Mesendoderm (in vitro differentiated cells): ENCODE results near the gene PROSER2.
A peak's percentile ranks its signal among the peaks of the same experiment; 100 is the strongest.

Source experiments
- DNase-seq: peaks from one replicate; pipeline ENCODE4 v3.0.0; 2013
- H2AK5ac ChIP-seq: 2 replicates; pipeline ENCODE4 v1.6.1; 2013; ENCODE audit warnings: low read length, inconsistent platforms
- H2BK120ac ChIP-seq: 2 replicates; pipeline ENCODE4 v1.6.1; 2013; ENCODE audit warnings: low read depth, mild to moderate bottlenecking, low read length, moderate library complexity, mixed read lengths
- H2BK15ac ChIP-seq: replicated peaks from 2 replicates; pipeline ENCODE4 v1.6.1; 2013; ENCODE audit warnings: low read depth, mild to moderate bottlenecking, moderate library complexity
- H2BK5ac ChIP-seq: 2 replicates; pipeline ENCODE4 v1.6.1; 2013; ENCODE audit warnings: low read length, inconsistent platforms
- H3K18ac ChIP-seq: 2 replicates; pipeline ENCODE4 v1.6.1; 2013; ENCODE audit warnings: mild to moderate bottlenecking, low read length, mixed read lengths
- H3K23ac ChIP-seq: one replicate; pipeline ENCODE4 v1.6.1; 2013; ENCODE audit warnings: low read length
- H3K27ac ChIP-seq: 2 replicates; pipeline ENCODE4 v1.5.1; 2013; ENCODE audit warnings: low read depth, mild to moderate bottlenecking, inconsistent platforms, low read length, moderate library complexity
- H3K27me3 ChIP-seq: 2 replicates; pipeline ENCODE4 v1.6.1; 2013; ENCODE audit warnings: low read length, control low read depth, mild to moderate bottlenecking, inconsistent platforms; ENCODE audit not compliant: insufficient read depth, poor library complexity
- H3K36me3 ChIP-seq: 2 replicates; pipeline ENCODE4 v1.6.1; 2013; ENCODE audit warnings: low read length, inconsistent platforms; ENCODE audit not compliant: control insufficient read depth, insufficient read depth
- H3K4ac ChIP-seq: one replicate; pipeline ENCODE4 v1.6.1; 2013; ENCODE audit warnings: low read depth, mild to moderate bottlenecking, low read length, moderate library complexity
- H3K4me1 ChIP-seq: 2 replicates; pipeline ENCODE4 v1.6.1; 2013; ENCODE audit warnings: low read depth, low read length, inconsistent platforms; ENCODE audit not compliant: control insufficient read depth
- H3K4me2 ChIP-seq: 2 replicates; pipeline ENCODE4 v1.6.1; 2013; ENCODE audit warnings: low read length
- H3K4me3 ChIP-seq: 2 replicates; pipeline ENCODE4 v1.5.1; 2013; ENCODE audit warnings: mild to moderate bottlenecking, low read length
- H3K56ac ChIP-seq: one replicate; pipeline ENCODE4 v1.6.1; 2013; ENCODE audit warnings: low read length
- H3K79me1 ChIP-seq: 2 replicates; pipeline ENCODE4 v1.6.1; 2013; ENCODE audit warnings: low read length, inconsistent platforms
- H3K79me2 ChIP-seq: 2 replicates; pipeline ENCODE4 v1.6.1; 2013; ENCODE audit warnings: mild to moderate bottlenecking, low read length; ENCODE audit not compliant: control insufficient read depth, insufficient read depth
- H3K9ac ChIP-seq: 2 replicates; pipeline ENCODE4 v1.6.1; 2013; ENCODE audit warnings: low read length, inconsistent platforms
- H4K5ac ChIP-seq: one replicate; pipeline ENCODE4 v1.6.1; 2013; ENCODE audit warnings: low read length
- H4K8ac ChIP-seq: one replicate; pipeline ENCODE4 v1.6.1; 2013; ENCODE audit warnings: low read depth, mild to moderate bottlenecking, control low read depth, low read length, moderate library complexity
- WGBS: extraction: QIAGEN DNeasy Blood & Tissue Kit; methylation state at CpG from one replicate; pipeline ENCODE4 v1.1.7; 2013; ENCODE audit warnings: low lambda C conversion rate, missing lambda C conversion rate; ENCODE audit not compliant: insufficient coverage; ENCODE audit errors: extremely low coverage; 5-methylcytosine and 5-hydroxymethylcytosine counted together

Gene PROSER2

DNA sequence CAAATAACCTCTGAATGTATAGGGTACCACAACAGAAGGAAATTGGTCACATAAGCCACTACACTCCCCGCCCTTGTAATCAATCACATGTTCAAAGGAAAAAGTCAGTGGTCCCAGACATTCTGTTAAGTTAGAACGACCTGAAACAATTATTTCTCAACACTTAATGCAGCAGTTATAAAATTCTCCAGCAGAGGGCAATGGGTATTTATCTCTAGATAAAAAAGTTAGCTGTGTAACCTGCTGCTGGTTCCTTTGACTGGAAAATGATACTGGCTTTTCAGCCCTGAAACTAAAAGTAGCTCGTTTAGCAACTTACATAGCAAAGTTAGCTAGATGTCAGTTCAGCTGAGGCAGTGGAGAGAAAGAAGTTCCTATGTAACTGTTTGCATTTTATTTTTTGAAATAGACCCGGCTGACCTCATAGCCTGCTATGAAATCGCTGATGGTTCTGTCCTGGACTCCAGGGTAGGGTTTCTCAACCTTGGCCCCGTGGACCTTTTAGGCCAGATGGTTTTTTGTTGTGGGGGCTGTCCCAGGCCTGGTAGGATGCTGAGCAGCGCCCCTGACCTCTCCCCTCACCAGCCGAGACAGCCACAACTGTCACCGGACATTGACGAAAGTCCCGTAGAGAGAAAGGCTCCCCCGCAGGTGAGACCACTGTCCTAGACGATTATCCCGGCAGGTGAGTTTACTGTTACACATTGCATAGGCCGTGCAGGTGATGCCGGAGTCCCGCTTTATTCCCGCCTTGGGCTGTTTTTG, 40.2 kb upstream of the PROSER2 start:
- Histone ChIP-seq H2BK15ac (no peak overlapping the region), H3K56ac (no peak overlapping the region), H2BK120ac (no peak overlapping the region), H3K4ac (no peak overlapping the region), H2BK5ac (no peak overlapping the region), H3K79me1 (no peaks in the 10 kb centered on the region), H3K4me2 (no peak overlapping the region), H3K23ac (no peak overlapping the region), H3K4me3 (no peak overlapping the region), H3K36me3 (no peaks in the 10 kb centered on the region), H3K27me3 (no peaks in the 10 kb centered on the region), H3K4me1 (no peaks in the 10 kb centered on the region), H3K9ac (no peak overlapping the region), H3K27ac (no peak overlapping the region), H3K79me2 (no peaks in the 10 kb centered on the region), H4K8ac (no peak overlapping the region), H3K18ac (no peak overlapping the region), H2AK5ac (no peak overlapping the region), H4K5ac (no peak overlapping the region)
- no CpG with 5 or more reads among the region's 18 CpGs for WGBS
- peak; percentile 77 for DNase-seq

- Histone ChIP-seq H3K79me1 (no peaks in the 10 kb centered on the region), H4K8ac (no peak overlapping the region), H3K56ac (peak overlapping the region; percentile 34), H3K23ac (no peak overlapping the region), H2BK5ac (no peak overlapping the region), H3K9ac (no peak overlapping the region), H3K79me2 (no peaks in the 10 kb centered on the region), H3K4ac (no peak overlapping the region), H3K36me3 (no peaks in the 10 kb centered on the region), H2BK120ac (no peak overlapping the region), H3K18ac (no peak overlapping the region), H3K4me1 (no peaks in the 10 kb centered on the region), H3K4me2 (no peak overlapping the region), H3K27me3 (no peaks in the 10 kb centered on the region), H4K5ac (no peak overlapping the region), H3K27ac (no peak overlapping the region), H2BK15ac (no peak overlapping the region), H3K4me3 (no peak overlapping the region), H2AK5ac (no peak overlapping the region)
- no CpG with 5 or more reads among the region's 7 CpGs for WGBS
- no peak for DNase-seq
Observed at GRCh38 chr10:11783558-11783865, 39.6 kb upstream of the PROSER2 start.

DNA sequence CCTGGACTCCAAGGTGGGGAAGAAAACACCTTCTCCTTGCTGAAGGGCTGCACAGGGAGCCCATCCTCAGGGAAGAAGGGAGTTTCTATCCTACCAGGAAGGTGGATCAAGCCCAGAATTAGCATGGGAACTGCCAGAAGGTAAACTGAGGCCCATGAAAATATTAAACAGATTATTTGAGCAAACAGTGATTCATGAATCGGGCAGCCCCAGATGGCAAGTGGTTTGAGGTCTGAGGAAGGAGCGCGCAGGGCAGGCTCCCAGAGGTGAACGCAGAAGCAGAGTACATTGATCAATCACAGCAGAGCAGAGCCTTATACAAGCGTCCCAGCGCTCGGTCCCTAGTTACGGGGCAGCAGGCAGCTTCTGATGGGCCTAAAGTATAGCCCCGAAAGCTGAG, 35.8 kb upstream of the PROSER2 start:
- no peak overlapping the region for H4K8ac ChIP-seq
- no peak overlapping the region for H4K5ac ChIP-seq
- no peak overlapping the region for H3K27ac ChIP-seq
- H3K4me1 ChIP-seq, result no peaks in the 10 kb centered on the region
- no peak overlapping the region for H2AK5ac ChIP-seq
- H3K79me2 ChIP-seq, result no peaks in the 10 kb centered on the region
- H3K79me1 ChIP-seq, result no peaks in the 10 kb centered on the region
- no peak overlapping the region for H2BK120ac ChIP-seq
- DNase-seq, result no peak
- H3K56ac ChIP-seq, result no peak overlapping the region
- no peak overlapping the region for H2BK5ac ChIP-seq
- no peak overlapping the region for H3K4me3 ChIP-seq
- WGBS, result no CpG with 5 or more reads among the region's 9 CpGs
- H3K9ac ChIP-seq, result no peak overlapping the region
- no peak overlapping the region for H3K4me2 ChIP-seq
- H3K18ac ChIP-seq, result no peak overlapping the region
- no peak overlapping the region for H3K4ac ChIP-seq
- H2BK15ac ChIP-seq, result no peak overlapping the region
- H3K23ac ChIP-seq, result no peak overlapping the region
- no peaks in the 10 kb centered on the region for H3K36me3 ChIP-seq
- H3K27me3 ChIP-seq, result no peaks in the 10 kb centered on the region

GRCh38 chr10:11787846-11788245, 35.3 kb upstream of the PROSER2 start:
- H3K4me2 ChIP-seq, result no peak overlapping the region
- no peak overlapping the region for H3K4me3 ChIP-seq
- no peaks in the 10 kb centered on the region for H3K36me3 ChIP-seq
- H2BK15ac ChIP-seq, result no peak overlapping the region
- H4K8ac ChIP-seq, result no peak overlapping the region
- H3K4me1 ChIP-seq, result no peaks in the 10 kb centered on the region
- no peak overlapping the region for H3K18ac ChIP-seq
- no peak overlapping the region for H4K5ac ChIP-seq
- H3K27ac ChIP-seq, result no peak overlapping the region
- no peak overlapping the region for H3K56ac ChIP-seq
- DNase-seq, result no peak
- no peaks in the 10 kb centered on the region for H3K79me2 ChIP-seq
- no peak overlapping the region for H2AK5ac ChIP-seq
- H3K27me3 ChIP-seq, result no peaks in the 10 kb centered on the region
- no peaks in the 10 kb centered on the region for H3K79me1 ChIP-seq
- no peak overlapping the region for H3K4ac ChIP-seq
- H3K9ac ChIP-seq, result no peak overlapping the region
- H2BK5ac ChIP-seq, result no peak overlapping the region
- no peak overlapping the region for H2BK120ac ChIP-seq
- H3K23ac ChIP-seq, result no peak overlapping the region
- WGBS, result no CpG with 5 or more reads among the region's 10 CpGs

- H3K56ac ChIP-seq, result no peak overlapping the region
- no peaks in the 10 kb centered on the region for H3K27me3 ChIP-seq
- no peak overlapping the region for H3K18ac ChIP-seq
- H3K9ac ChIP-seq, result no peak overlapping the region
- H3K36me3 ChIP-seq, result no peaks in the 10 kb centered on the region
- no peak overlapping the region for H3K23ac ChIP-seq
- H2BK5ac ChIP-seq, result no peak overlapping the region
- H4K8ac ChIP-seq, result no peak overlapping the region
- no peak overlapping the region for H3K27ac ChIP-seq
- no peaks in the 10 kb centered on the region for H3K79me2 ChIP-seq
- H2BK120ac ChIP-seq, result no peak overlapping the region
- peaks cover 2% of the 10 kb centered on the region for H3K4me1 ChIP-seq
- DNase-seq, result no peak
- no peak overlapping the region for H2BK15ac ChIP-seq
- no peak overlapping the region for H3K4me2 ChIP-seq
- no peaks in the 10 kb centered on the region for H3K79me1 ChIP-seq
- H3K4me3 ChIP-seq, result no peak overlapping the region
- H3K4ac ChIP-seq, result no peak overlapping the region
- H2AK5ac ChIP-seq, result no peak overlapping the region
- no peak overlapping the region for H4K5ac ChIP-seq
- WGBS, result no CpG with 5 or more reads among the region's 2 CpGs
Observed at GRCh38 chr10:11789306-11789705, 33.9 kb upstream of the PROSER2 start.

DNA sequence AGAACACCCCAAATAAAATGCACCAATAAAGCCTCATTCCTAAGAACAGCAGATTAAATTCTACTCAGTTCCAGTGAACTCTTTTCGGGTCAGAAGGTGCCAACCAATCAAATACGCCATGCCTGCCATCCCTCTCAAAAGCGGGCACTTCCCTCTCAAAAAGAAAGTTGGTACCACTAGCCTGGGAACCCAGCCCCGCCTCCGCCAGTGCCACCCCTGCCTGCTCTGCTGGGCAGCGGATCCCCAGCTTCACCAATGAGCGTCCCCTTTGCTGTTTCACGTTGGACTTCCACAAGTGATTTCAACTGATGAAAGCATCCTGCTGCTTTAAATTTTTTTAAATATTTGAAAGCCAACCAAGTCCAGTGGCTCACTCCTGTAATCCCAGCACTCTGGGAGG, 33.2 kb upstream of the PROSER2 start:
- H3K79me2 ChIP-seq, result no peaks in the 10 kb centered on the region
- no peak overlapping the region for H3K4me2 ChIP-seq
- no peak overlapping the region for H2BK5ac ChIP-seq
- H3K27ac ChIP-seq, result no peak overlapping the region
- no CpG with 5 or more reads among the region's 8 CpGs for WGBS
- no peak overlapping the region for H2AK5ac ChIP-seq
- no peak for DNase-seq
- no peak overlapping the region for H3K9ac ChIP-seq
- H3K4me3 ChIP-seq, result no peak overlapping the region
- H3K23ac ChIP-seq, result no peak overlapping the region
- no peak overlapping the region for H2BK15ac ChIP-seq
- H4K5ac ChIP-seq, result no peak overlapping the region
- H3K36me3 ChIP-seq, result no peaks in the 10 kb centered on the region
- H3K27me3 ChIP-seq, result no peaks in the 10 kb centered on the region
- no peak overlapping the region for H2BK120ac ChIP-seq
- H4K8ac ChIP-seq, result no peak overlapping the region
- H3K4me1 ChIP-seq, result peaks cover 2% of the 10 kb centered on the region
- H3K18ac ChIP-seq, result no peak overlapping the region
- no peaks in the 10 kb centered on the region for H3K79me1 ChIP-seq
- H3K4ac ChIP-seq, result no peak overlapping the region
- H3K56ac ChIP-seq, result no peak overlapping the region
